ENCODE data around the gene ZNF654. TPM values are rescaled to one million over a fixed set of nuclear protein-coding genes. Genes with fewer than 3 reads are reported as not detected.

Gene ZNF654
- total RNA-seq, 1 experiment from 2014 or later, result 12.9 TPM

GRCh38 chr3:88058306-88058580, 812 bp upstream of the ZNF654 start:
- intact Hi-C loops (cut with micrococcal nuclease; ENCODE audit: unreplicated experiment), result no loop called here
- Mint-ChIP-seq H3K4me1 (ENCODE audit: low read depth, unreplicated experiment) (no peaks in the 10 kb centered on the region), H3K4me3 (ENCODE audit: low read depth, unreplicated experiment) (peak overlapping the region; percentile 96), H3K27me3 (ENCODE audit: unreplicated experiment) (no peaks in the 10 kb centered on the region), H3K9me3 (ENCODE audit: low read depth, unreplicated experiment) (no peaks in the 10 kb centered on the region), H3K27ac (ENCODE audit: unreplicated experiment) (peak overlapping the region; percentile 83), H3K36me3 (ENCODE audit: insufficient read depth, unreplicated experiment) (peaks cover 49% of the 10 kb centered on the region)
- no peak for DNase-seq
- CTCF ChIA-PET, result interaction anchor here (1.0 kb wide), 1 partner anchor 26 kb away, joined by 3 read pairs; no protein-coding TSS in a partner anchor
- no peak for TF ChIP-seq CTCF (IDR thresholded peaks at IDR 0.05; ENCODE audit: unreplicated experiment)
- no TSS peak for BruUV-seq (replicated peaks)

- Mint-ChIP-seq H3K4me1 (ENCODE audit: low read depth, unreplicated experiment) (peaks cover 6% of the 10 kb centered on the region), H3K9me3 (ENCODE audit: low read depth, unreplicated experiment) (no peaks in the 10 kb centered on the region), H3K27ac (ENCODE audit: unreplicated experiment) (peak overlapping the region; percentile 83), H3K36me3 (ENCODE audit: insufficient read depth, unreplicated experiment) (peaks cover 47% of the 10 kb centered on the region), H3K27me3 (ENCODE audit: unreplicated experiment) (no peaks in the 10 kb centered on the region), H3K4me3 (ENCODE audit: low read depth, unreplicated experiment) (peak overlapping the region; percentile 96)
- peak; percentile 3 for DNase-seq
- CTCF ChIA-PET, result interaction anchor here (0.7 kb wide), 1 partner anchor 49 kb away, joined by 5 read pairs; no protein-coding TSS in a partner anchor
- no peak for TF ChIP-seq CTCF (IDR thresholded peaks at IDR 0.05; ENCODE audit: unreplicated experiment)
- no TSS peak for BruUV-seq (replicated peaks)
- intact Hi-C loops (cut with micrococcal nuclease; ENCODE audit: unreplicated experiment), result loop anchor here (1.0 kb wide), 1 partner anchor 54 kb away; no protein-coding TSS in a partner anchor
These were observed 520 bp downstream of the ZNF654 start for GRCh38 chr3:88059380-88060170.

GRCh38 chr3:88061746-88062145, 2.7 kb downstream of the ZNF654 start:
- DNase-seq, result no peak
- TSS peak; percentile 26 for BruUV-seq (replicated peaks)
- intact Hi-C loops (cut with micrococcal nuclease; ENCODE audit: unreplicated experiment), result no loop called here
- H3K27me3 Mint-ChIP-seq (ENCODE audit: unreplicated experiment), result no peaks in the 10 kb centered on the region
- H3K4me1 Mint-ChIP-seq (ENCODE audit: low read depth, unreplicated experiment), result peaks cover 8% of the 10 kb centered on the region
- peak overlapping the region; percentile 36 for H3K4me3 Mint-ChIP-seq (ENCODE audit: low read depth, unreplicated experiment)
- H3K9me3 Mint-ChIP-seq (ENCODE audit: low read depth, unreplicated experiment), result no peaks in the 10 kb centered on the region
- H3K27ac Mint-ChIP-seq (ENCODE audit: unreplicated experiment), result no peak overlapping the region
- CTCF ChIA-PET, result no interaction called here
- peaks cover 34% of the 10 kb centered on the region for H3K36me3 Mint-ChIP-seq (ENCODE audit: insufficient read depth, unreplicated experiment)
- TF ChIP-seq CTCF (IDR thresholded peaks at IDR 0.05; ENCODE audit: unreplicated experiment), result no peak

- Mint-ChIP-seq H3K27me3 (ENCODE audit: unreplicated experiment) (no peaks in the 10 kb centered on the region), H3K4me1 (ENCODE audit: low read depth, unreplicated experiment) (peaks cover 20% of the 10 kb centered on the region), H3K4me3 (ENCODE audit: low read depth, unreplicated experiment) (no peak overlapping the region), H3K9me3 (ENCODE audit: low read depth, unreplicated experiment) (peaks cover 5% of the 10 kb centered on the region), H3K27ac (ENCODE audit: unreplicated experiment) (no peak overlapping the region), H3K36me3 (ENCODE audit: insufficient read depth, unreplicated experiment) (no peaks in the 10 kb centered on the region)
- CTCF ChIA-PET, result no interaction called here
- no peak for DNase-seq
- intact Hi-C loops (cut with micrococcal nuclease; ENCODE audit: unreplicated experiment), result no loop called here
- no TSS peak for BruUV-seq (replicated peaks)
- no peak for TF ChIP-seq CTCF (IDR thresholded peaks at IDR 0.05; ENCODE audit: unreplicated experiment)
These were observed 16.0 kb downstream of the ZNF654 start for GRCh38 chr3:88075072-88075471.

Data from Calu3 (cell line).